HepG2 (cell line): ENCODE results near the gene CDKN1A. TPM values are rescaled to one million over a fixed set of nuclear protein-coding genes. Genes with fewer than 3 reads are reported as not detected.

Experiments
- BCL6 ChIP-seq: IDR thresholded peaks from 2 replicates; pipeline ENCODE4 v1.6.1; 2016; ENCODE audit warnings: missing genetic modification reagents, missing compliant biosample characterization
- BHLHE40 ChIP-seq: IDR thresholded peaks from 2 replicates; pipeline ENCODE4 v1.6.1; 2011; ENCODE audit warnings: low read length, improper control_type of control experiment
- GABPA ChIP-seq, 2 experiments: IDR thresholded peaks; 2 replicates each; pipeline ENCODE4 v1.6.1; 2011 to 2016; ENCODE audit warnings: low read depth in 2 of 2, low read length in 1 of 2, missing biosample characterization in 1 of 2, missing genetic modification characterization in 1 of 2
- GATAD2A ChIP-seq: IDR thresholded peaks from 2 replicates; pipeline ENCODE4 v1.6.1; 2016
- HOXA3 ChIP-seq: sonication (generic); formaldehyde crosslinking; IDR thresholded peaks from 2 replicates; pipeline ENCODE4 v1.5.0; 2020; ENCODE audit warnings: missing genetic modification reagents
- KAT7 ChIP-seq: IDR thresholded peaks from 2 replicates; pipeline ENCODE4 v1.6.1; 2018; ENCODE audit warnings: borderline replicate concordance, missing compliant biosample characterization
- KDM1A ChIP-seq: IDR thresholded peaks from 2 replicates; pipeline ENCODE4 v1.6.1; 2016; ENCODE audit warnings: missing compliant biosample characterization
- MXD4 ChIP-seq: IDR thresholded peaks from 2 replicates; pipeline ENCODE4 v1.6.1; 2016; ENCODE audit warnings: mild to moderate bottlenecking, missing biosample characterization, missing genetic modification reagents
- NFKB2 ChIP-seq: sonication (generic); formaldehyde crosslinking; IDR thresholded peaks from 2 replicates; pipeline ENCODE4 v1.4.0; 2020; ENCODE audit warnings: missing genetic modification reagents, borderline replicate concordance
- NFYC ChIP-seq: IDR thresholded peaks from 2 replicates; pipeline ENCODE4 v1.6.1; 2016; ENCODE audit warnings: missing genetic modification reagents, missing compliant biosample characterization
- NONO ChIP-seq, 2 experiments: fragments of 450-650 bp in 1 of 2; sonication (generic) in 1 of 2; formaldehyde crosslinking in 1 of 2; IDR thresholded peaks in 1 of 2; conservative IDR thresholded peaks in 1 of 2; 2 replicates each; pipeline versions ENCODE4 v1.6.1 to v1.8.0; 2017 to 2022; ENCODE audit warnings: mild to moderate bottlenecking in 1 of 2, missing genetic modification reagents in 1 of 2, moderate library complexity in 1 of 2
- RCOR2 ChIP-seq: IDR thresholded peaks from 2 replicates; pipeline ENCODE4 v1.6.1; 2016; ENCODE audit warnings: missing biosample characterization, missing genetic modification reagents
- RFX5 ChIP-seq: IDR thresholded peaks from 2 replicates; pipeline ENCODE4 v1.6.1; 2011; ENCODE audit warnings: low read depth, low read length, improper control_type of control experiment
- RXRB ChIP-seq: IDR thresholded peaks from 2 replicates; pipeline ENCODE4 v1.6.1; 2016; ENCODE audit warnings: borderline replicate concordance, missing genetic modification reagents, missing compliant biosample characterization
- SMAD9 ChIP-seq: sonication (generic); formaldehyde crosslinking; IDR thresholded peaks from 2 replicates; pipeline ENCODE4 v1.5.1; 2020; ENCODE audit warnings: mild to moderate bottlenecking, missing genetic modification reagents
- TBL1XR1 ChIP-seq: fragments of 150-350 bp; IDR thresholded peaks from 2 replicates; pipeline ENCODE4 v1.6.1; 2014; ENCODE audit warnings: borderline replicate concordance, low read length; ENCODE audit not compliant: partially characterized antibody
- TCF7 ChIP-seq: sonication (generic); IDR thresholded peaks from 2 replicates; pipeline ENCODE4 v1.6.1; 2016; ENCODE audit warnings: antibody characterized with exemption, low read depth
- TSC22D2 ChIP-seq: sonication (generic); formaldehyde crosslinking; IDR thresholded peaks from 2 replicates; pipeline ENCODE4 v1.5.1; 2020; ENCODE audit warnings: missing genetic modification reagents, mild to moderate bottlenecking, borderline replicate concordance
- ZBTB42 ChIP-seq: sonication (generic); formaldehyde crosslinking; IDR thresholded peaks from 2 replicates; pipeline ENCODE4 v1.5.0; 2020; ENCODE audit warnings: mild to moderate bottlenecking, missing genetic modification reagents
- ZKSCAN5 ChIP-seq: sonication (generic); formaldehyde crosslinking; IDR thresholded peaks from 2 replicates; pipeline ENCODE4 v1.5.1; 2020; ENCODE audit warnings: mild to moderate bottlenecking, missing genetic modification reagents
- ZNF572 ChIP-seq: sonication (generic); formaldehyde crosslinking; IDR thresholded peaks from 2 replicates; pipeline ENCODE4 v1.5.1; 2020; ENCODE audit warnings: mild to moderate bottlenecking, missing genetic modification reagents
- ZNF615 ChIP-seq: sonication (generic); formaldehyde crosslinking; IDR thresholded peaks from 2 replicates; pipeline ENCODE4 v1.5.0; 2020; ENCODE audit warnings: mild to moderate bottlenecking, missing genetic modification reagents, borderline replicate concordance
- polyA plus RNA-seq, 8 experiments: library from polyadenylated mRNA; depleted of rRNA in 3 of 8; stranded (reverse) in 7 of 8; unstranded in 1 of 8; fragments of >200 nt; fragmentation: Illumina TruSeq in 4 of 8; extraction: Trizol in 4 of 8; gene quantifications; 2 replicates each; pipeline versions ENCODE4 v1.2.1 to v1.2.3, GENCODE V29; 2011 to 2016; ENCODE audit warnings: low read depth in 4 of 8, missing spikeins in 1 of 8, mixed read lengths in 1 of 8; ENCODE audit not compliant: insufficient read depth in 1 of 8
- total RNA-seq, 5 experiments: library from RNA; depleted of rRNA; stranded (reverse); fragments of >200 nt; fragmentation: Illumina TruSeq; extraction: Trizol; gene quantifications; 2 replicates each; pipeline ENCODE4 v1.2.3, GENCODE V29; 2016; ENCODE audit warnings: low read depth in 1 of 5
- TF ChIP-seq, protein P1 (sequence below): sonication (generic); formaldehyde crosslinking; IDR thresholded peaks from 2 replicates; pipeline ENCODE4 v1.5.1; 2020; ENCODE audit warnings: mild to moderate bottlenecking, missing genetic modification reagents, moderate library complexity
- TF ChIP-seq, protein P2 (sequence below): IDR thresholded peaks from 2 replicates; pipeline ENCODE4 v1.6.1; 2016; ENCODE audit warnings: missing compliant biosample characterization, missing genetic modification reagents, borderline replicate concordance
- TF ChIP-seq, protein P3 (sequence below): sonication (generic); formaldehyde crosslinking; IDR thresholded peaks from 2 replicates; pipeline ENCODE4 v1.4.0; 2020; ENCODE audit warnings: missing genetic modification reagents
- TF ChIP-seq, protein P4 (sequence below): sonication (generic); formaldehyde crosslinking; IDR thresholded peaks from 2 replicates; pipeline ENCODE4 v1.5.0; 2020; ENCODE audit warnings: mild to moderate bottlenecking, missing genetic modification reagents, moderate library complexity

Gene CDKN1A
- total and polyA plus RNA-seq, 2 of the 13 experiments (the other 11 are each of a cell fraction or from before 2014, with no cell fraction given) = 60.7 to 92.1 TPM

DNA sequence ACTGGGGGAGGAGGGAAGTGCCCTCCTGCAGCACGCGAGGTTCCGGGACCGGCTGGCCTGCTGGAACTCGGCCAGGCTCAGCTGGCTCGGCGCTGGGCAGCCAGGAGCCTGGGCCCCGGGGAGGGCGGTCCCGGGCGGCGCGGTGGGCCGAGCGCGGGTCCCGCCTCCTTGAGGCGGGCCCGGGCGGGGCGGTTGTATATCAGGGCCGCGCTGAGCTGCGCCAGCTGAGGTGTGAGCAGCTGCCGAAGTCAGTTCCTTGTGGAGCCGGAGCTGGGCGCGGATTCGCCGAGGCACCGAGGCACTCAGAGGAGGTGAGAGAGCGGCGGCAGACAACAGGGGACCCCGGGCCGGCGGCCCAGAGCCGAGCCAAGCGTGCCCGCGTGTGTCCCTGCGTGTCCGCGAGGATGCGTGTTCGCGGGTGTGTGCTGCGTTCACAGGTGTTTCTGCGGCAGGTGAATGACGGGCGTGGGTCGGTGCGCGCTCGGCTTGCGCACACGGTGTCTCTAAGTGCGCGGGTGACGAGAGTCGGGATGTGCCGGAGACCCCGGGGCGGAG lies at the start of gene CDKN1A (continued):
- TF ChIP-seq NONO (IDR thresholded peaks at IDR 0.05) (no peak), NONO (CRISPR knock-in tag; conservative IDR thresholded peaks at IDR 0.05) (peak; percentile 52), TCF7 (no peak), KDM1A (CRISPR knock-in tag) (no peak), RXRB (CRISPR knock-in tag) (peak; percentile 70), GABPA (IDR thresholded peaks at IDR 0.05; ENCODE audit: low read depth, low read length) (no peak), GABPA (CRISPR knock-in tag; IDR thresholded peaks at IDR 0.05; ENCODE audit: low read depth) (no peak; the same call in 1 of the 2 replicates), ZNF615 (CRISPR knock-in tag) (peak; percentile 85; the same call in 1 of the 2 replicates), BCL6 (CRISPR knock-in tag) (peak; percentile 71), ZNF572 (CRISPR knock-in tag) (peak; percentile 87), RFX5 (no peak), ZKSCAN5 (CRISPR knock-in tag) (peak; percentile 85), BHLHE40 (peak; percentile 84), MXD4 (peak; percentile 40), NFYC (CRISPR knock-in tag) (no peak), RCOR2 (CRISPR knock-in tag) (no peak), TSC22D2 (CRISPR knock-in tag) (peak; percentile 58; the same call in 1 of the 2 replicates), GATAD2A (peak; percentile 20; the same call in 1 of the 2 replicates), HOXA3 (CRISPR knock-in tag) (peak; percentile 86), NFKB2 (CRISPR knock-in tag) (peak; percentile 95; the same call in 1 of the 2 replicates), KAT7 (CRISPR knock-in tag) (peak; percentile 80), TBL1XR1 (peak; percentile 7), ZBTB42 (CRISPR knock-in tag) (peak; percentile 28; the same call in 1 of the 2 replicates), SMAD9 (CRISPR knock-in tag) (no peak)
- TF ChIP-seq, protein P1, sequence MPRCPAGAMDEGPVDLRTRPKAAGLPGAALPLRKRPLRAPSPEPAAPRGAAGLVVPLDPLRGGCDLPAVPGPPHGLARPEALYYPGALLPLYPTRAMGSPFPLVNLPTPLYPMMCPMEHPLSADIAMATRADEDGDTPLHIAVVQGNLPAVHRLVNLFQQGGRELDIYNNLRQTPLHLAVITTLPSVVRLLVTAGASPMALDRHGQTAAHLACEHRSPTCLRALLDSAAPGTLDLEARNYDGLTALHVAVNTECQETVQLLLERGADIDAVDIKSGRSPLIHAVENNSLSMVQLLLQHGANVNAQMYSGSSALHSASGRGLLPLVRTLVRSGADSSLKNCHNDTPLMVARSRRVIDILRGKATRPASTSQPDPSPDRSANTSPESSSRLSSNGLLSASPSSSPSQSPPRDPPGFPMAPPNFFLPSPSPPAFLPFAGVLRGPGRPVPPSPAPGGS (CRISPR knock-in tag) = peak; percentile 75
- TF ChIP-seq, protein P2, sequence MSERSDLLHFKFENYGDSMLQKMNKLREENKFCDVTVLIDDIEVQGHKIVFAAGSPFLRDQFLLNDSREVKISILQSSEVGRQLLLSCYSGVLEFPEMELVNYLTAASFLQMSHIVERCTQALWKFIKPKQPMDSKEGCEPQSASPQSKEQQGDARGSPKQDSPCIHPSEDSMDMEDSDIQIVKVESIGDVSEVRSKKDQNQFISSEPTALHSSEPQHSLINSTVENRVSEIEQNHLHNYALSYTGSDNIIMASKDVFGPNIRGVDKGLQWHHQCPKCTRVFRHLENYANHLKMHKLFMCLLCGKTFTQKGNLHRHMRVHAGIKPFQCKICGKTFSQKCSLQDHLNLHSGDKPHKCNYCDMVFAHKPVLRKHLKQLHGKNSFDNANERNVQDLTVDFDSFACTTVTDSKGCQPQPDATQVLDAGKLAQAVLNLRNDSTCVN = peak; percentile 63; the same call in 1 of the 2 replicates
- TF ChIP-seq, protein P3, sequence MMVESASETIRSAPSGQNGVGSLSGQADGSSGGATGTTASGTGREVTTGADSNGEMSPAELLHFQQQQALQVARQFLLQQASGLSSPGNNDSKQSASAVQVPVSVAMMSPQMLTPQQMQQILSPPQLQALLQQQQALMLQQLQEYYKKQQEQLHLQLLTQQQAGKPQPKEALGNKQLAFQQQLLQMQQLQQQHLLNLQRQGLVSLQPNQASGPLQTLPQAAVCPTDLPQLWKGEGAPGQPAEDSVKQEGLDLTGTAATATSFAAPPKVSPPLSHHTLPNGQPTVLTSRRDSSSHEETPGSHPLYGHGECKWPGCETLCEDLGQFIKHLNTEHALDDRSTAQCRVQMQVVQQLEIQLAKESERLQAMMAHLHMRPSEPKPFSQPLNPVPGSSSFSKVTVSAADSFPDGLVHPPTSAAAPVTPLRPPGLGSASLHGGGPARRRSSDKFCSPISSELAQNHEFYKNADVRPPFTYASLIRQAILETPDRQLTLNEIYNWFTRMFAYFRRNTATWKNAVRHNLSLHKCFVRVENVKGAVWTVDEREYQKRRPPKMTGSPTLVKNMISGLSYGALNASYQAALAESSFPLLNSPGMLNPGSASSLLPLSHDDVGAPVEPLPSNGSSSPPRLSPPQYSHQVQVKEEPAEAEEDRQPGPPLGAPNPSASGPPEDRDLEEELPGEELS = peak; percentile 53; the same call in 1 of the 2 replicates
- TF ChIP-seq, protein P4, sequence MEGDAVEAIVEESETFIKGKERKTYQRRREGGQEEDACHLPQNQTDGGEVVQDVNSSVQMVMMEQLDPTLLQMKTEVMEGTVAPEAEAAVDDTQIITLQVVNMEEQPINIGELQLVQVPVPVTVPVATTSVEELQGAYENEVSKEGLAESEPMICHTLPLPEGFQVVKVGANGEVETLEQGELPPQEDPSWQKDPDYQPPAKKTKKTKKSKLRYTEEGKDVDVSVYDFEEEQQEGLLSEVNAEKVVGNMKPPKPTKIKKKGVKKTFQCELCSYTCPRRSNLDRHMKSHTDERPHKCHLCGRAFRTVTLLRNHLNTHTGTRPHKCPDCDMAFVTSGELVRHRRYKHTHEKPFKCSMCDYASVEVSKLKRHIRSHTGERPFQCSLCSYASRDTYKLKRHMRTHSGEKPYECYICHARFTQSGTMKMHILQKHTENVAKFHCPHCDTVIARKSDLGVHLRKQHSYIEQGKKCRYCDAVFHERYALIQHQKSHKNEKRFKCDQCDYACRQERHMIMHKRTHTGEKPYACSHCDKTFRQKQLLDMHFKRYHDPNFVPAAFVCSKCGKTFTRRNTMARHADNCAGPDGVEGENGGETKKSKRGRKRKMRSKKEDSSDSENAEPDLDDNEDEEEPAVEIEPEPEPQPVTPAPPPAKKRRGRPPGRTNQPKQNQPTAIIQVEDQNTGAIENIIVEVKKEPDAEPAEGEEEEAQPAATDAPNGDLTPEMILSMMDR (CRISPR knock-in tag) = peak; percentile 7; the same call in 1 of the 2 replicates
